Pancreas (tissue), 10 donors: ENCODE measurements around the gene HIRIP3. TPM values are rescaled to one million over a fixed set of nuclear protein-coding genes. Genes with fewer than 3 reads are reported as not detected.

Source experiments
- ATAC-seq, 4 donors: fragments of 200-7000 bp; cut with Tn5 transposase; one replicate each; pipeline versions ENCODE4 v1.8.0 to v1.9.1; 2020; ENCODE audit warnings: mild to moderate bottlenecking in 4 of 4, moderate library complexity in 4 of 4
- DNase-seq, 6 donors: peaks; one replicate each; pipeline ENCODE4 v3.0.0-alpha.2; 2020
- FAIRE-seq: peaks from 2 replicates; lab custom pipeline; 2012; peaks lifted over from hg19 to GRCh38; lab: Jason Lieb, UNC
- H3K27ac ChIP-seq, 4 donors: fragments of 200-600 bp; sonication (generic); 1 replicate in 3 of 4; 2 replicates in 1 of 4; pipeline versions ENCODE4 v1.5.0 to v1.8.0; 2020
- H3K27me3 ChIP-seq, 4 donors: fragments of 200-600 bp; one replicate each; pipeline ENCODE4 v1.8.0; 2021
- H3K36me3 ChIP-seq, 3 donors: fragments of 200-600 bp; sonication (generic) in 1 of 3; one replicate each; pipeline versions ENCODE4 v1.5.0 to v1.8.0; 2020 to 2021
- H3K4me1 ChIP-seq, 3 donors: fragments of 200-600 bp; one replicate each; pipeline ENCODE4 v1.8.0; 2021
- H3K4me3 ChIP-seq, 4 donors: fragments of 200-600 bp; sonication (generic) in 2 of 4; one replicate each; pipeline versions ENCODE4 v1.5.0 to v1.8.0; 2020 to 2021
- H3K9me3 ChIP-seq, 4 donors: fragments of 200-600 bp; one replicate each; pipeline ENCODE4 v1.8.0; 2021
- WGBS, 2 donors: extraction: QIAGEN DNeasy Blood & Tissue Kit; methylation state at CpG; one replicate each; pipeline ENCODE4 v1.1.7; 2013; 5-methylcytosine and 5-hydroxymethylcytosine counted together
- intact Hi-C, 3 donors: fragments of 100-400 bp; cut with DNase I; formaldehyde crosslinking; loops; one replicate each; pipeline versions ENCODE4 v1.11.1 to v1.14.2; 2022
- polyA plus RNA-seq, 2 donors: library from polyadenylated mRNA; stranded (reverse); fragments of 200-250 nt; gene quantifications; one replicate each; pipeline ENCODE4 v1.2.3, GENCODE V29; 2013
- total RNA-seq, 6 donors: library from RNA; stranded (reverse); fragmentation: NEBNext Ultra II Directional in 4 of 6; extraction: Animal tissue kit (Norgen Biotek cat#: 25700) in 4 of 6; gene quantifications; one replicate each; pipeline versions ENCODE4 v1.2.1 to v1.2.4, GENCODE V29; 2021 to 2023
- TF ChIP-seq, protein P1 (sequence below), 4 donors: fragments of 200-600 bp; sonication (generic) in 3 of 4; IDR thresholded peaks; one replicate each; pipeline versions ENCODE4 v1.5.0 to v1.8.0; 2021; ENCODE audit warnings: antibody characterized with exemption in 4 of 4
- donor health status: healthy with polysubstance abuse.
- donor health status: DM: no; HTN: no; CAD: no; lungs with moderate emphysema.
- donor health status: DM: no; HTN: no; CAD: no.
- donor health status: control.
- donor health status: control.
- donor health status: Bipolar disorder and iron deficiency.
- donor health status: DM: yes; HTN: yes; CAD: no.
- donor health status: DM: no; HTN: no; CAD: no.
- donor health status: DM: no; HTN: no; CAD: no.
- donor health status: DM: yes; HTN: yes; CAD: no.

Gene HIRIP3
- total and polyA plus RNA-seq, 8 donors, result 4.4 to 16.8 (median 7.3) TPM

DNA sequence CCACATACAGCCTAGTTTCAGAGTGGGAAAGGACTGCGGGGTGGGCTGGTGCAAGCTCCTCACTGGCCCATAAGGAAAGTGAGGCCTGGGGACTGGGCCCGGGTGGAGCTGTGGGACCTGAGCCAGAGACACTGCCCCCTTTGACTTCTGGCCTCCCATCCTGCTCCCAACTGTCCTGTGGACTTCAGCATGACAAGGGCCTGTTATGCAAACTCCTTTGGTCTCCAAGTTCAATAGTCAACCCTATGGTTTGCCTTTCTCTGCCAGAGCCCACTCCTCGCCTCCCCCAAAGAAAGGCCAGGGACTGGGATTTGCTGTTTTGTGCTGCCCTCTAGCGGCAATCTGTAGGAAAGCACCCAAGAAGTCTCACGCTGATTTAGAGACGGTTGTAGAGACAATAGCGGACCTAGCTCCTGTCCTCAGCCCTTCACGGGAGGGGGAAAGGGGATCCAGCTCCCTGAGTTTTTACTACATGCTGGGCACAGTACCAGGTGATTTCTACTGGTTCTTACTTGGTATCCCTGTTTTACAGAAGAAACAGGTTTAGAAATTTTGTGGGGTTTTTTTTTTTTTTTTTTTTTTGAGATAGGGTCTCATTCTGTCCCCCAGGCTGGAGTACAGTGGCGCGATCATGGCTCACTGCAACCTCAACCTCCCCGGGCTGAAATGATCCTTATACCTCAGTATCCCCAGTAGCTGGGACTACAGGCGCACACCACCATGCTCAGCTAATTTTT, 36.8 kb upstream of the HIRIP3 start:
- ATAC-seq, result peak in 3 of 4 donors; percentile 56 to 67 (median 61)
- intact Hi-C loops, result no loop called here

GRCh38 chr16:30031477-30031918, 36.1 kb upstream of the HIRIP3 start:
- FAIRE-seq (no peak), ATAC-seq (no peak), DNase-seq (no peak)
- peaks cover 0 to 19% (median 2%) of the 10 kb centered on the region in 4 donors for H3K27me3 ChIP-seq
- no peaks in the 10 kb centered on the region for H3K9me3 ChIP-seq
- TF ChIP-seq, protein P1, sequence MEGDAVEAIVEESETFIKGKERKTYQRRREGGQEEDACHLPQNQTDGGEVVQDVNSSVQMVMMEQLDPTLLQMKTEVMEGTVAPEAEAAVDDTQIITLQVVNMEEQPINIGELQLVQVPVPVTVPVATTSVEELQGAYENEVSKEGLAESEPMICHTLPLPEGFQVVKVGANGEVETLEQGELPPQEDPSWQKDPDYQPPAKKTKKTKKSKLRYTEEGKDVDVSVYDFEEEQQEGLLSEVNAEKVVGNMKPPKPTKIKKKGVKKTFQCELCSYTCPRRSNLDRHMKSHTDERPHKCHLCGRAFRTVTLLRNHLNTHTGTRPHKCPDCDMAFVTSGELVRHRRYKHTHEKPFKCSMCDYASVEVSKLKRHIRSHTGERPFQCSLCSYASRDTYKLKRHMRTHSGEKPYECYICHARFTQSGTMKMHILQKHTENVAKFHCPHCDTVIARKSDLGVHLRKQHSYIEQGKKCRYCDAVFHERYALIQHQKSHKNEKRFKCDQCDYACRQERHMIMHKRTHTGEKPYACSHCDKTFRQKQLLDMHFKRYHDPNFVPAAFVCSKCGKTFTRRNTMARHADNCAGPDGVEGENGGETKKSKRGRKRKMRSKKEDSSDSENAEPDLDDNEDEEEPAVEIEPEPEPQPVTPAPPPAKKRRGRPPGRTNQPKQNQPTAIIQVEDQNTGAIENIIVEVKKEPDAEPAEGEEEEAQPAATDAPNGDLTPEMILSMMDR (IDR thresholded peaks at IDR 0.05), result no peak
- WGBS, 2 donors, result 19 to 21% methylated on average over 11 of the region's 11 CpGs
- H3K36me3 ChIP-seq, result no peaks in the 10 kb centered on the region
- H3K27ac ChIP-seq, result no peak overlapping the region
- H3K4me1 ChIP-seq, result peaks cover 0 to 5% (median 0%) of the 10 kb centered on the region in 3 donors
- intact Hi-C loops, result no loop called here
- no peak overlapping the region for H3K4me3 ChIP-seq

More for the DNA sequence above, 36.8 kb upstream of the HIRIP3 start:
- FAIRE-seq (no peak), DNase-seq (peak in 1 of 6 donors; percentile 37)
- Histone ChIP-seq H3K27ac (no peak overlapping the region), H3K36me3 (no peaks in the 10 kb centered on the region), H3K4me1 (peaks cover 0 to 5% (median 0%) of the 10 kb centered on the region in 3 donors), H3K27me3 (peaks cover 0 to 19% (median 2%) of the 10 kb centered on the region in 4 donors), H3K9me3 (no peaks in the 10 kb centered on the region), H3K4me3 (no peak overlapping the region)
- TF ChIP-seq, protein P1 (IDR thresholded peaks at IDR 0.05), result peak; percentile 21 to 48 (median 36)
- WGBS, 2 donors, result 24 to 29% methylated on average over 12 of the region's 12 CpGs

GRCh38 chr16:30030841-30031413, 35.5 kb upstream of the HIRIP3 start, which contains the start of gene TLCD3B:
TSS of gene TLCD3B (minus strand) at chr16:30031271. CDS start at chr16:30030527, 744 bp downstream.
- Histone ChIP-seq H3K9me3 (no peaks in the 10 kb centered on the region), H3K27me3 (peaks cover 0 to 19% (median 2%) of the 10 kb centered on the region in 4 donors), H3K27ac (no peak within 1 kb of the TSS), H3K4me1 (peaks cover 0 to 5% (median 0%) of the 10 kb centered on the region in 3 donors), H3K36me3 (no peaks in the 10 kb centered on the region), H3K4me3 (peak within 1 kb of the TSS in 1 of 4 donors; percentile 17)
- WGBS, 2 donors, result 2% methylated on average over 10 to 27 of the region's 27 CpGs
- intact Hi-C loops, result no loop called here
- TF ChIP-seq, protein P1 (IDR thresholded peaks at IDR 0.05), result no peak
- FAIRE-seq (no peak), DNase-seq (no peak), ATAC-seq (peak in 3 of 4 donors; percentile 21 to 49 (median 48))

DNA sequence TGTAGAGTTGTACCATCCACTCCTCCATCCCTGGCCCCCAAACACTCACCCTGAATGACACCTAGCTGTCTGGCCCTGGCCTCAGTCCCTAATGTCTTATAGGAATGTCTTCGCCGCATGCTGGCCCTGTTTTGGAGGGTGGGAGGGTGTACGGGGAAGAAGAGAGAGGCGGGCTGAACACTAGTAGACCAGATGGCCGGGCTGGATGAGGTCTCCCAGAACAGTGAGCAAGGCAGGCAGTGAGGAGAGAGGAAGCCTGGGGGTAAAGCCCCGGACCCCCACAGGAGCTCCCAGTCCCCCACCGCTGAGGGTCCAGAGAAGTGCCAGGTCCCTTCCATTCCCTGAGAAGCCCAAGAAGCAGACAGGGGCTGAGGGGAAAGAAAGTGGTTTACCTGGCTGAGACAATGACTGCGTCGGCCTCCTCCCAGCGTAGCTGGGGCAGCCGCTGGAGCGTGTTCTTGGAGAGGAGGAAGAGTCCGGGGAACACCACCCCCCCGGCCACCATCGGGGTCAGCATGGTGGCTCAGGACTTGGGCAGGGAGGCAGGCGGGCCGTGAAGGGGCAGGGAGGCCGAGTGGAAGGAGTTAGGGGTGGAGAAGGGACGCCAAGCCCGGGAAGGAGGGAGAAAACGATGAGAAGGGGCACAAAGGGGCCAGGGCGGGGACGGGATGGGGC, 34.7 kb upstream of the HIRIP3 start:
- TF ChIP-seq, protein P1 (IDR thresholded peaks at IDR 0.05), result no peak
- DNase-seq, result no peak
- WGBS, 2 donors, result 27 to 29% methylated on average over 23 of the region's 23 CpGs
- intact Hi-C loops, result no loop called here
- no peak overlapping the region for H3K27ac ChIP-seq
- H3K9me3 ChIP-seq, result no peaks in the 10 kb centered on the region
- H3K4me1 ChIP-seq, result peaks cover 0 to 5% (median 0%) of the 10 kb centered on the region in 3 donors
- H3K36me3 ChIP-seq, result no peaks in the 10 kb centered on the region
- FAIRE-seq, result no peak
- H3K4me3 ChIP-seq, result no peak overlapping the region
- no peak for ATAC-seq
- peaks cover 0 to 19% (median 2%) of the 10 kb centered on the region in 4 donors for H3K27me3 ChIP-seq
